ENCODE data around the gene KREMEN1. TPM values are rescaled to one million over a fixed set of nuclear protein-coding genes. Genes with fewer than 3 reads are reported as not detected.
A peak's percentile ranks its signal among the peaks of the same experiment; 100 is the strongest.

Gene KREMEN1
- total and polyA plus RNA-seq, 2 experiments from 2014 or later = 1.8 to 3.8 TPM

- peak overlapping the region; percentile 83 for H3K4me3 Mint-ChIP-seq
- Histone ChIP-seq H3K36me3 (ENCODE audit: insufficient read depth) (no peaks in the 10 kb centered on the region), H3K27me3 (ENCODE audit: insufficient read depth) (peaks cover 7% of the 10 kb centered on the region; the same call in 1 of the 2 replicates), H4K20me1 (replicated peaks; ENCODE audit: insufficient read depth) (no peaks in the 10 kb centered on the region), H3F3A (replicated peaks; ENCODE audit: low read depth) (0 out of 2 replicates have a peak, but pooled peaks cover 17% of the 10 kb centered on the region), H3K4me1 (ENCODE audit: insufficient read depth) (peaks cover 14% of the 10 kb centered on the region; the same call in 1 of the 2 replicates), H3K4me2 (peak overlapping the region; percentile 77), H3K79me2 (replicated peaks; ENCODE audit: insufficient read depth) (no peaks in the 10 kb centered on the region), H3K4me3 (peak overlapping the region; percentile 78), H3K9me2 (ENCODE audit: insufficient read depth) (no peaks in the 10 kb centered on the region), H3K27ac (ENCODE audit: low read depth) (no peak overlapping the region), H2AFZ (peak overlapping the region; percentile 91)
- H3K27me3 Mint-ChIP-seq (ENCODE audit: insufficient read depth, low read depth, poor library complexity) = peaks cover 31% of the 10 kb centered on the region
- DNase-seq (ENCODE audit: low spot score) = no peak
- H3K4me1 Mint-ChIP-seq = peaks cover 30% of the 10 kb centered on the region
- peak; percentile 3 for ATAC-seq
- no peaks in the 10 kb centered on the region for H3K9me3 Mint-ChIP-seq
- TF ChIP-seq CREB1 (CRISPR knock-in tag; IDR thresholded peaks at IDR 0.05; ENCODE audit: low read depth) (no peak), CTCF (conservative IDR thresholded peaks at IDR 0.05; ENCODE audit: low read depth in 2 of 2) (no peak)
- H3K27ac Mint-ChIP-seq = no peak overlapping the region
- no peaks in the 10 kb centered on the region; the same call in 2 of the 3 replicates for H3K36me3 Mint-ChIP-seq (ENCODE audit: low read depth)
Observed at GRCh38 chr22:29206372-29207242, 133.8 kb downstream of the KREMEN1 start.

- Histone ChIP-seq H2AFZ (no peak overlapping the region), H3K27ac (ENCODE audit: low read depth) (no peak overlapping the region), H3F3A (replicated peaks; ENCODE audit: low read depth) (0 out of 2 replicates have a peak, but pooled peaks cover 17% of the 10 kb centered on the region), H3K4me3 (no peak overlapping the region), H3K9me2 (ENCODE audit: insufficient read depth) (no peaks in the 10 kb centered on the region), H3K27me3 (ENCODE audit: insufficient read depth) (peaks cover 7% of the 10 kb centered on the region; the same call in 1 of the 2 replicates), H4K20me1 (replicated peaks; ENCODE audit: insufficient read depth) (no peaks in the 10 kb centered on the region), H3K4me1 (ENCODE audit: insufficient read depth) (peaks cover 14% of the 10 kb centered on the region; the same call in 1 of the 2 replicates), H3K4me2 (peak overlapping the region; percentile 77), H3K36me3 (ENCODE audit: insufficient read depth) (no peaks in the 10 kb centered on the region), H3K79me2 (replicated peaks; ENCODE audit: insufficient read depth) (no peaks in the 10 kb centered on the region)
- Mint-ChIP-seq H3K36me3 (ENCODE audit: low read depth) (no peaks in the 10 kb centered on the region; the same call in 2 of the 3 replicates), H3K4me1 (peaks cover 28% of the 10 kb centered on the region), H3K27ac (no peak overlapping the region), H3K27me3 (ENCODE audit: insufficient read depth, low read depth, poor library complexity) (peaks cover 32% of the 10 kb centered on the region), H3K4me3 (no peak overlapping the region; the same call in 2 of the 3 replicates), H3K9me3 (no peaks in the 10 kb centered on the region)
- ATAC-seq (no peak), DNase-seq (ENCODE audit: low spot score) (no peak)
- TF ChIP-seq REST (IDR thresholded peaks at IDR 0.05; ENCODE audit: unreplicated experiment) (no peak), ZNF114 (CRISPR knock-in tag; IDR thresholded peaks at IDR 0.05) (no peak), ZNF462 (CRISPR knock-in tag; IDR thresholded peaks at IDR 0.05) (no peak), CREB1 (CRISPR knock-in tag; IDR thresholded peaks at IDR 0.05; ENCODE audit: low read depth) (no peak), JUNB (IDR thresholded peaks at IDR 0.05; ENCODE audit: unreplicated experiment) (no peak)
Observed at GRCh38 chr22:29207243-29207550, 134.4 kb downstream of the KREMEN1 start.
